Measurements from ENCODE around the gene NEK9.

- TF ChIP-seq CTCF (IDR thresholded peaks at IDR 0.05) (no peak), POLR2AphosphoS5 (IDR thresholded peaks at IDR 0.05; ENCODE audit: low read depth, low read length) (no peak), SIN3A (IDR thresholded peaks at IDR 0.05; ENCODE audit: borderline replicate concordance, insufficient read depth, low read depth, low read length) (no peak)
- TF ChIP-seq, protein P1, sequence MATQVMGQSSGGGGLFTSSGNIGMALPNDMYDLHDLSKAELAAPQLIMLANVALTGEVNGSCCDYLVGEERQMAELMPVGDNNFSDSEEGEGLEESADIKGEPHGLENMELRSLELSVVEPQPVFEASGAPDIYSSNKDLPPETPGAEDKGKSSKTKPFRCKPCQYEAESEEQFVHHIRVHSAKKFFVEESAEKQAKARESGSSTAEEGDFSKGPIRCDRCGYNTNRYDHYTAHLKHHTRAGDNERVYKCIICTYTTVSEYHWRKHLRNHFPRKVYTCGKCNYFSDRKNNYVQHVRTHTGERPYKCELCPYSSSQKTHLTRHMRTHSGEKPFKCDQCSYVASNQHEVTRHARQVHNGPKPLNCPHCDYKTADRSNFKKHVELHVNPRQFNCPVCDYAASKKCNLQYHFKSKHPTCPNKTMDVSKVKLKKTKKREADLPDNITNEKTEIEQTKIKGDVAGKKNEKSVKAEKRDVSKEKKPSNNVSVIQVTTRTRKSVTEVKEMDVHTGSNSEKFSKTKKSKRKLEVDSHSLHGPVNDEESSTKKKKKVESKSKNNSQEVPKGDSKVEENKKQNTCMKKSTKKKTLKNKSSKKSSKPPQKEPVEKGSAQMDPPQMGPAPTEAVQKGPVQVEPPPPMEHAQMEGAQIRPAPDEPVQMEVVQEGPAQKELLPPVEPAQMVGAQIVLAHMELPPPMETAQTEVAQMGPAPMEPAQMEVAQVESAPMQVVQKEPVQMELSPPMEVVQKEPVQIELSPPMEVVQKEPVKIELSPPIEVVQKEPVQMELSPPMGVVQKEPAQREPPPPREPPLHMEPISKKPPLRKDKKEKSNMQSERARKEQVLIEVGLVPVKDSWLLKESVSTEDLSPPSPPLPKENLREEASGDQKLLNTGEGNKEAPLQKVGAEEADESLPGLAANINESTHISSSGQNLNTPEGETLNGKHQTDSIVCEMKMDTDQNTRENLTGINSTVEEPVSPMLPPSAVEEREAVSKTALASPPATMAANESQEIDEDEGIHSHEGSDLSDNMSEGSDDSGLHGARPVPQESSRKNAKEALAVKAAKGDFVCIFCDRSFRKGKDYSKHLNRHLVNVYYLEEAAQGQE (IDR thresholded peaks at IDR 0.05; ENCODE audit: insufficient read depth in 1 of 2, low read depth in 2 of 2, low read length in 1 of 2) = no peak
Observed at GRCh38 chr14:75156901-75157300, 30.1 kb upstream of the NEK9 start.
